ENCODE results near the gene DYNLT3.

Gene DYNLT3

GRCh38 chrX:37847733-37848197 lies 394 bp upstream of the DYNLT3 start:
- H3K4me3 ChIP-seq (ENCODE audit: low read length) = no peak overlapping the region
- DNase-seq (ENCODE audit: low read depth, low spot score) = no peak

GRCh38 chrX:37846558-37846933 lies 825 bp downstream of the DYNLT3 start:
- DNase-seq (ENCODE audit: low read depth, low spot score) = no peak
- H3K4me3 ChIP-seq (ENCODE audit: low read length) = no peak overlapping the region

- no peak overlapping the region for H3K4me3 ChIP-seq (ENCODE audit: low read length)
- no peak for DNase-seq (ENCODE audit: low read depth, low spot score)
These were observed 1.2 kb downstream of the DYNLT3 start for GRCh38 chrX:37846141-37846540.

- DNase-seq (ENCODE audit: low read depth, low spot score) = no peak
- no peak overlapping the region for H3K4me3 ChIP-seq (ENCODE audit: low read length)
These were observed 2.7 kb downstream of the DYNLT3 start for GRCh38 chrX:37844622-37845021.

- DNase-seq (ENCODE audit: low read depth, low spot score) = no peak
- H3K4me3 ChIP-seq (ENCODE audit: low read length) = no peak overlapping the region
These were observed 6.4 kb downstream of the DYNLT3 start for GRCh38 chrX:37840931-37841330.

- no peak overlapping the region for H3K4me3 ChIP-seq (ENCODE audit: low read length)
- no peak for DNase-seq (ENCODE audit: low read depth, low spot score)
These were observed 12.4 kb downstream of the DYNLT3 start for GRCh38 chrX:37834937-37835336.

- no peak for DNase-seq (ENCODE audit: low read depth, low spot score)
- no peak overlapping the region for H3K4me3 ChIP-seq (ENCODE audit: low read length)
These were observed 17.0 kb downstream of the DYNLT3 start for GRCh38 chrX:37830371-37830770.

- DNase-seq (ENCODE audit: low read depth, low spot score) = no peak
- H3K4me3 ChIP-seq (ENCODE audit: low read length) = no peak overlapping the region
These were observed 17.6 kb downstream of the DYNLT3 start for GRCh38 chrX:37829721-37830120.

GRCh38 chrX:37825215-37825842 lies 22.0 kb downstream of the DYNLT3 start:
- DNase-seq (ENCODE audit: low read depth, low spot score) = peak; percentile 36
- no peak overlapping the region for H3K4me3 ChIP-seq (ENCODE audit: low read length)

- H3K4me3 ChIP-seq (ENCODE audit: low read length) = no peak overlapping the region
- DNase-seq (ENCODE audit: low read depth, low spot score) = no peak
These were observed 22.7 kb downstream of the DYNLT3 start for GRCh38 chrX:37824491-37825214.

- no peak overlapping the region for H3K4me3 ChIP-seq (ENCODE audit: low read length)
These were observed 26.7 kb downstream of the DYNLT3 start for GRCh38 chrX:37820646-37821045.

GRCh38 chrX:37818031-37818430 lies 29.3 kb downstream of the DYNLT3 start:
- H3K4me3 ChIP-seq (ENCODE audit: low read length) = no peak overlapping the region

More at GRCh38 chrX:37820646-37821045, 26.7 kb downstream of the DYNLT3 start:
- DNase-seq (ENCODE audit: low read depth, low spot score) = no peak

GRCh38 chrX:37817579-37817978 lies 29.8 kb downstream of the DYNLT3 start:
- no peak for DNase-seq (ENCODE audit: low read depth, low spot score)
- no peak overlapping the region for H3K4me3 ChIP-seq (ENCODE audit: low read length)

More at GRCh38 chrX:37818031-37818430, 29.3 kb downstream of the DYNLT3 start:
- DNase-seq (ENCODE audit: low read depth, low spot score) = no peak

- no peak for DNase-seq (ENCODE audit: low read depth, low spot score)
- H3K4me3 ChIP-seq (ENCODE audit: low read length) = no peak overlapping the region
These were observed 30.2 kb downstream of the DYNLT3 start for GRCh38 chrX:37817176-37817575.

- no peak overlapping the region for H3K4me3 ChIP-seq (ENCODE audit: low read length)
These were observed 30.6 kb downstream of the DYNLT3 start for GRCh38 chrX:37816766-37817165.

GRCh38 chrX:37815366-37815765 lies 32.0 kb downstream of the DYNLT3 start:
- no peak overlapping the region for H3K4me3 ChIP-seq (ENCODE audit: low read length)
- DNase-seq (ENCODE audit: low read depth, low spot score) = no peak

More at GRCh38 chrX:37816766-37817165, 30.6 kb downstream of the DYNLT3 start:
- DNase-seq (ENCODE audit: low read depth, low spot score) = no peak

GRCh38 chrX:37813570-37813969 lies 33.8 kb downstream of the DYNLT3 start:
- no peak overlapping the region for H3K4me3 ChIP-seq (ENCODE audit: low read length)
- DNase-seq (ENCODE audit: low read depth, low spot score) = no peak

GRCh38 chrX:37812110-37812509 lies 35.3 kb downstream of the DYNLT3 start:
- no peak overlapping the region for H3K4me3 ChIP-seq (ENCODE audit: low read length)
- no peak for DNase-seq (ENCODE audit: low read depth, low spot score)

- DNase-seq (ENCODE audit: low read depth, low spot score) = no peak
- no peak overlapping the region for H3K4me3 ChIP-seq (ENCODE audit: low read length)
These were observed 37.4 kb downstream of the DYNLT3 start for GRCh38 chrX:37809970-37810369.

GRCh38 chrX:37803057-37803456 lies 44.3 kb downstream of the DYNLT3 start:
- no peak overlapping the region for H3K4me3 ChIP-seq (ENCODE audit: low read length)
- no peak for DNase-seq (ENCODE audit: low read depth, low spot score)

GRCh38 chrX:37802028-37802427 lies 45.3 kb downstream of the DYNLT3 start:
- no peak overlapping the region for H3K4me3 ChIP-seq (ENCODE audit: low read length)
- no peak for DNase-seq (ENCODE audit: low read depth, low spot score)
